IPS-15b (cell line): ENCODE results near the gene GALNT13.

ENCODE experiments used
- H3K27me3 ChIP-seq: one replicate; pipeline ENCODE4 v1.6.1; 2013; ENCODE audit warnings: low read length; ENCODE audit not compliant: control insufficient read depth, insufficient read depth
- H3K36me3 ChIP-seq: one replicate; pipeline ENCODE4 v1.6.1; 2013; ENCODE audit warnings: low read length; ENCODE audit not compliant: control insufficient read depth, insufficient read depth
- H3K4me1 ChIP-seq: one replicate; pipeline ENCODE4 v1.6.1; 2013; ENCODE audit warnings: mild to moderate bottlenecking, low read length; ENCODE audit not compliant: control insufficient read depth, insufficient read depth
- H3K4me3 ChIP-seq: one replicate; pipeline ENCODE4 v1.5.1; 2013; ENCODE audit warnings: low read depth, low read length
- H3K9ac ChIP-seq: one replicate; pipeline ENCODE4 v1.6.1; 2013; ENCODE audit warnings: low read depth, mild to moderate bottlenecking, low read length
- H3K9me3 ChIP-seq: one replicate; pipeline ENCODE4 v1.6.1; 2013; ENCODE audit warnings: mild to moderate bottlenecking, low read length; ENCODE audit not compliant: control insufficient read depth, insufficient read depth

Gene GALNT13

GRCh38 chr2:154133823-154134222, 262.1 kb downstream of the GALNT13 start:
- Histone ChIP-seq H3K4me1 (no peaks in the 10 kb centered on the region), H3K9ac (no peak overlapping the region), H3K4me3 (no peak overlapping the region), H3K27me3 (no peaks in the 10 kb centered on the region), H3K9me3 (no peaks in the 10 kb centered on the region), H3K36me3 (no peaks in the 10 kb centered on the region)

GRCh38 chr2:154140249-154141025, 268.7 kb downstream of the GALNT13 start:
- H3K4me3 ChIP-seq: no peak overlapping the region
- no peak overlapping the region for H3K9ac ChIP-seq
- H3K27me3 ChIP-seq: no peaks in the 10 kb centered on the region
- no peaks in the 10 kb centered on the region for H3K4me1 ChIP-seq
- H3K9me3 ChIP-seq: no peaks in the 10 kb centered on the region
- H3K36me3 ChIP-seq: no peaks in the 10 kb centered on the region

GRCh38 chr2:154142480-154142879, 270.8 kb downstream of the GALNT13 start:
- Histone ChIP-seq H3K4me1 (no peaks in the 10 kb centered on the region), H3K27me3 (no peaks in the 10 kb centered on the region), H3K36me3 (no peaks in the 10 kb centered on the region), H3K9me3 (no peaks in the 10 kb centered on the region), H3K4me3 (no peak overlapping the region), H3K9ac (no peak overlapping the region)

- Histone ChIP-seq H3K4me3 (no peak overlapping the region), H3K27me3 (no peaks in the 10 kb centered on the region), H3K9ac (no peak overlapping the region), H3K36me3 (no peaks in the 10 kb centered on the region), H3K4me1 (no peaks in the 10 kb centered on the region), H3K9me3 (no peaks in the 10 kb centered on the region)
These were observed 271.4 kb downstream of the GALNT13 start for GRCh38 chr2:154143105-154143504.

DNA sequence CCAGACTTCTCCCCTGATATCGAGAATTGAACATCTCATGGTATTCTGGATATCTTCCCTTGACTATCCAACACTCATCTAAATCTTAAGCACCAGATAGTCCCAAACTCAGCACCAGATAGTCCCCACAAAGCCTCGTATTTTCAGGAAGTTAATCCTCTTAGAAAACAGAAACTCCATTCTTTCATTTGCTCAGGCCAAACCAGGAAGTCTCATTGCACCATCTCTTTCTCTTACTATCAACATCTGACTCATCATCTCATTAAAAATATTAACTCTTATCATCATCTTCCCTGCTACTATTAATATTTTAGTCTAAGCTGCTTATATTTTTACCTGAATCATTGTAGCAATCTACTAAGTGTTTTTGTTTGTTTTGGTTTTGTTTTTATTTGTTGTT, 286.4 kb downstream of the GALNT13 start:
- Histone ChIP-seq H3K4me1 (no peaks in the 10 kb centered on the region), H3K4me3 (no peak overlapping the region), H3K9ac (no peak overlapping the region), H3K9me3 (no peaks in the 10 kb centered on the region), H3K27me3 (no peaks in the 10 kb centered on the region), H3K36me3 (no peaks in the 10 kb centered on the region)

GRCh38 chr2:154161286-154161685, 289.6 kb downstream of the GALNT13 start:
- no peaks in the 10 kb centered on the region for H3K27me3 ChIP-seq
- H3K4me3 ChIP-seq: no peak overlapping the region
- no peaks in the 10 kb centered on the region for H3K36me3 ChIP-seq
- no peaks in the 10 kb centered on the region for H3K9me3 ChIP-seq
- no peaks in the 10 kb centered on the region for H3K4me1 ChIP-seq
- H3K9ac ChIP-seq: no peak overlapping the region

- no peaks in the 10 kb centered on the region for H3K36me3 ChIP-seq
- no peak overlapping the region for H3K4me3 ChIP-seq
- no peaks in the 10 kb centered on the region for H3K4me1 ChIP-seq
- H3K9ac ChIP-seq: no peak overlapping the region
- no peaks in the 10 kb centered on the region for H3K9me3 ChIP-seq
- H3K27me3 ChIP-seq: no peaks in the 10 kb centered on the region
These were observed 298.7 kb downstream of the GALNT13 start for GRCh38 chr2:154170400-154170799.

DNA sequence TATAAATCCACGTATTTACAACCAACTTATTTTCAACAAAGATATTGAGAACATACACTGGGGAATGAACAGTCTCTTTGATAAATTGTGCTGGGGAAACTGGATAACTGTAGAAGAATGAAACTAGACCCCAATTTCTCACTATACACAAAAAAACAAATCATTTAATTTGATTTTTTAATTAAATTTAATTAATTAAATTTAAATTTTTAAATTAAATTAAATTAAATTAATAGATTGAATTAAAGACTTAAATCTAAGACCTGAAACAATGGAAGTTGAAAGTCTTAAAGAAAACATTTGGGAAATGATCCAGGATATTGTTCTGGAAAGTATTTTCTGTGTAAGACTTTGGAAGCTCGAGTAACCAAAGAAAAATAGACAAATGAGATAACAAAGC, 301.4 kb downstream of the GALNT13 start:
- no peaks in the 10 kb centered on the region for H3K9me3 ChIP-seq
- no peaks in the 10 kb centered on the region for H3K27me3 ChIP-seq
- H3K36me3 ChIP-seq: no peaks in the 10 kb centered on the region
- H3K4me3 ChIP-seq: no peak overlapping the region
- H3K9ac ChIP-seq: no peak overlapping the region
- H3K4me1 ChIP-seq: no peaks in the 10 kb centered on the region

DNA sequence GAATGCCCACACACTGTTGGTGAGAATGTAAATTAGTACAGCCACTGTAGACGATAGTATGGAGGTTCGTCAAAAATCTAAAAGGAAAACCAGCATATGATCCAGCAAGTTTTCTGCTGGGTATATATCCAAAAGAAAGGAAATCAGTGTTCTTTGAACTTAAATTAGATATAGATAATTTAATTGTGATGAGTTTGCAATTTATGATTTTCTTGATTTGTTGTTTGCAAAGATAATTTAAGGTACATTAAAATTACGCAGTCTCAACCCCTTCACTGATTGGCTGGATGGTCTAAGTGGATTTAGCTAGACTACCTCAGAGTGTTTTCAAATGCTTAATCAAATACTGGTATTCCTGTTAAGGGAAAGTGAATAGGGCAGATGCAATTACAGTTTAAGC, 302.2 kb downstream of the GALNT13 start:
- Histone ChIP-seq H3K9me3 (no peaks in the 10 kb centered on the region), H3K4me3 (no peak overlapping the region), H3K9ac (no peak overlapping the region), H3K36me3 (no peaks in the 10 kb centered on the region), H3K27me3 (no peaks in the 10 kb centered on the region), H3K4me1 (peaks cover 5% of the 10 kb centered on the region)

DNA sequence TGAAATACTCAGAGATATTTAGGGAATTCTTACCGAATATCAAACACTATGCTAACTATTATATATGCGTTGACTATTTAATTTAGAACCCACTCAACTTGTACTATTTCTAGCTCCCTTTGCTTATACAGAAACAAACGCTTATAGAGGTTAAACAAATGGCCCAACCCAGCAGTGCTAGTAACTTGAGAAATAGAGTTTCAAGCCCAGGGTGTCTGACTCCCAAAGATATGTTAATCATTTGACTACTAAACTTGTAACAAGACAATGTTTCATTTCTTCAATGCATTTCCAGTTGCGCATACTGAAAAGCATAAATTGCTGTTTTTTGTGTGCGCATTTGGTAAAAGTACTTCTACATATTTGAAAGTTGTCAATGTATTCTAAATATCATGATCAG, 310.3 kb downstream of the GALNT13 start:
- H3K36me3 ChIP-seq: no peaks in the 10 kb centered on the region
- no peaks in the 10 kb centered on the region for H3K27me3 ChIP-seq
- peaks cover 6% of the 10 kb centered on the region for H3K4me1 ChIP-seq
- no peak overlapping the region for H3K9ac ChIP-seq
- H3K9me3 ChIP-seq: no peaks in the 10 kb centered on the region
- no peak overlapping the region for H3K4me3 ChIP-seq

- Histone ChIP-seq H3K4me1 (no peaks in the 10 kb centered on the region), H3K9ac (no peak overlapping the region), H3K4me3 (no peak overlapping the region), H3K9me3 (no peaks in the 10 kb centered on the region), H3K36me3 (no peaks in the 10 kb centered on the region), H3K27me3 (no peaks in the 10 kb centered on the region)
These were observed 316.2 kb downstream of the GALNT13 start for GRCh38 chr2:154187948-154188347.

DNA sequence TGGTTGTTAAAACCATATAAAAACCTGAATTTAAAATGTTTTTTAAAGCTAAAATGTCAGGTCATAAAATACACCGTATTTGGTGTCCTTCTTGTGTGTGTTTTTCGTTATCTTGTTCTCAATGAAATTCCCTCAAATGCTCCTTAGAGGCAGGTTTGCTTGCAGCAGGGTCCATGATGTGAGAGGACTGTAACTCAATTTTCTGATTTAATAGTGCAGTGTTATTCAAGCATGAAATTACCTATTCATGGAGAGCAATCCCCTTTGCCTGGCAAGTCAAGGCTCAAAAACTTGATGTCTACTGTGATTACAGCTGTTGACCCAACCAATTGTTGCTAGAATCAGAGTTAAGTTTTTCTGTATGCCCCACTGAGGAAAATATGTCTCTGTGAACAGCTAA, 318.2 kb downstream of the GALNT13 start:
- H3K9ac ChIP-seq: no peak overlapping the region
- H3K27me3 ChIP-seq: no peaks in the 10 kb centered on the region
- no peak overlapping the region for H3K4me3 ChIP-seq
- H3K9me3 ChIP-seq: no peaks in the 10 kb centered on the region
- H3K4me1 ChIP-seq: no peaks in the 10 kb centered on the region
- H3K36me3 ChIP-seq: no peaks in the 10 kb centered on the region
